Stimulated activated CD4-positive, alpha-beta T cell treated with anti-CD3 and anti-CD28 coated beads, TNF-alpha, amount 100 ng/mL, for 24 hours (primary cell): ENCODE measurements around the gene MEGF11.

Experiments
- DNase-seq, 3 experiments: peaks; one replicate each; pipeline ENCODE4 v3.0.0-alpha.2; 2020; ENCODE audit warnings: low read depth in 3 of 3

The MEGF11 gene

DNA sequence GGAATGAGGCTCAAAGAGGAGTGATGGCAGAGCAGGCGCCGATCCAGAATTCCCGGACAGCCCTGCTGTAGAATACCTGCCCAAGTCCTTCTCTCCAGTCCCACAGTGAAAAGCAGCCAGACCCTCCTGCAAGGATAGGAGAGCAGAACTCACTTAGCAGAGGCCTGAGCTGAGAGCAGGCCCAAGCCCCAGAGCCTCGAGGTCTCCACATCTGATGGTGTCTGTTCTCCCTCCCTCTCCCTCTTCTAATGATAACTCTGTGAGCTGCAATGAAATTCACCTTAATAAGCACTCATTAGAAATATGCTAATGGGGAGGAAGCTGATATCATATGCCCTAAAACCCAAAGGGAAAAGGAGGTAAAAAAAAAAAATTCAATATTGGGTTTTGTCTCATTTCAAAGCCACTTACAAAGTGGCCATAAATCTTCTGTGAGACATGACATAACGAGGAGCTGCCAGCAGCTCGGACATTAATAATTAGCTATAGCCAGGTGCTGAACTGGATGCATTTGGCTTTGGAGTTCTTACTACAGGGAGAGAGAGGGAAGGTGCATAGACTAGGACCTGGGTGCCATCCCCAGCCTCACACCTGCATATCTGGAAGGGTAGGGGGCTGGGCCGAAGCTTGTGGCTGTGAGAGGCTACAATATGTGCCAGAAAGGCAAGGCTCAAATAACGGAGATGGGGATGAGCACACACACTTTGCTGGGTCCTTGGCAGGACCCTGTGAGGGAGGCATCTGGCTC, 108.4 kb downstream of the MEGF11 start:
- no peak for DNase-seq

DNA sequence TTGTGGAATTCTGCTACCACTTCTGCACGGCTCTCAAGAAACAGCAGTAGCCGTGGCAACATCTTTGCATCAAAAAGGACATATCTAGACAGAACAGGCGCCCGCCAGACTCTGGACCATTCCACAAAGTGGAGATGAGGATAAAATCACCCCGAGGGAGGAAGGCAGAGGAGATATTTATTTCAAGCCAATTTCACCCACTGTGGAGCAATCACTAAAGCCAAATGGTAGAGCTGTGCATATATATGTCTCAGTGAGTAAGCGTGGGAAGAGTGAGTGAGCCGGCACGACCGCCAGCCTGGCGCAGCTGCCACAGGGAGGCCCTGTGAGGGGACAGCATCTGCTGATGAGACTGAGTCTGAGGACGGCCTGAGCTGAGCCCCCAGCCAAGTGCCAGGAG, 111.3 kb downstream of the MEGF11 start:
- DNase-seq = no peak

DNA sequence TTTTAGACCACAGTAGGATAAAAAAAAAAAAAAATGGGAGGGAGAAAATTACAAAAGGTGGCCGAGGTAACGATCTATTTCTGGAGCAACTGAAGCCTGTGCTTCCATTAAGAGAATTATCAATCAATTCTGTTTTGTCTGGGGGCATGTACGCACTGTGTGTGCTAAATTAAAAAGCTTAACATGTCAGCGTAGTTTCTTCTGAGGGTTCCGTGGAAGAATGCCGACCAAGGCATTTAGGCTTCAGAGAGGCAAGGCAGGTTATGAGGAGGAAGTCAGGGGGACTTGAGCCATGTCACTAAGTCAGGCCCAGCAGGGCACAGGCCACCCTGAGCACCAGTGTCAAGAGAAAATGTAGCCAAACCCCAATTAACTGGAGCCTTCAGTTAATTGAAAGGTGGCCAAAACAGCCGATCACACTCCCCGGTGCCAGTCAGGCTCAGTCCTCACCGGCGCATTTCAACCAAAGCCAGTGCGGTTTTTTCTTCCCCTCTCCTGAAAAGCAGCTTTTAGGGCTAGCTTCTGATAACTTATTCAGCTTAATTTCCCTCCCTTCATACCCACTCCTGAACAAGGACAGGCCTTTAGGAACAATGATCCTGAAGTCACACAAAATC, 113.9 kb downstream of the MEGF11 start:
- DNase-seq = no peak

- no peak for DNase-seq
These were observed 114.5 kb downstream of the MEGF11 start for GRCh38 chr15:66138892-66139590.

GRCh38 chr15:66138096-66138783, 115.3 kb downstream of the MEGF11 start:
- DNase-seq = no peak

GRCh38 chr15:66136948-66137347, 116.6 kb downstream of the MEGF11 start:
- no peak for DNase-seq

GRCh38 chr15:66135664-66136063, 117.9 kb downstream of the MEGF11 start:
- no peak for DNase-seq

- no peak for DNase-seq
These were observed 119.3 kb downstream of the MEGF11 start for GRCh38 chr15:66134284-66134683.

- no peak for DNase-seq
These were observed 120.2 kb downstream of the MEGF11 start for GRCh38 chr15:66133247-66133885.

DNA sequence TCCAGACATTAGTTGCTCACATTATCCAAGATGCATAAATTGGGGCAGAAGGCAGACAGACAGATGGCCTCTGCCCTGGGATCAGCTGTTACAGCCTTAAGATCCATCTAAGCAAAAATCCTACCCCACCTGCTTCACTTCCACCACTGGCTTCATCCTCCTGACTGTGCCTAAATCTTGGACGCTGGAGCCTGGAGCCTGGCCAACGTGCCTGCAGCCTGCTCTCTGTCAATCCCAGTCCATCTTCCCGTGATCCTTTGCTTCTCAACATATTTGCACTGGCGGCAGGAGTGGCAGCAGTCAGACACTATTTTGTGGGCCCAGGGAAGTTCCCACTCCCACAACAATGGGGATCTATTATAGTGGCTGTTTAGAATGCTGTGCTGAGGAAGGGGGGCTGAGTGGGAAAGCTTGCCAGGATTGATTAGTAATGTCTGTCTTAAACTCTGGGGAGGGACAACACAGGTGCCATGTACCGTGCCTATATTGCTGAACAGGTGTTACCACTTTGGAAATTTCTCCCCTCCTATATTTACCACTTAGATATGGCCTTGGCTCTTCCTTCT, 121.2 kb downstream of the MEGF11 start:
- DNase-seq = no peak

- no peak for DNase-seq
These were observed 121.7 kb downstream of the MEGF11 start for GRCh38 chr15:66131831-66132230.

GRCh38 chr15:66131200-66131599, 122.3 kb downstream of the MEGF11 start:
- no peak for DNase-seq

DNA sequence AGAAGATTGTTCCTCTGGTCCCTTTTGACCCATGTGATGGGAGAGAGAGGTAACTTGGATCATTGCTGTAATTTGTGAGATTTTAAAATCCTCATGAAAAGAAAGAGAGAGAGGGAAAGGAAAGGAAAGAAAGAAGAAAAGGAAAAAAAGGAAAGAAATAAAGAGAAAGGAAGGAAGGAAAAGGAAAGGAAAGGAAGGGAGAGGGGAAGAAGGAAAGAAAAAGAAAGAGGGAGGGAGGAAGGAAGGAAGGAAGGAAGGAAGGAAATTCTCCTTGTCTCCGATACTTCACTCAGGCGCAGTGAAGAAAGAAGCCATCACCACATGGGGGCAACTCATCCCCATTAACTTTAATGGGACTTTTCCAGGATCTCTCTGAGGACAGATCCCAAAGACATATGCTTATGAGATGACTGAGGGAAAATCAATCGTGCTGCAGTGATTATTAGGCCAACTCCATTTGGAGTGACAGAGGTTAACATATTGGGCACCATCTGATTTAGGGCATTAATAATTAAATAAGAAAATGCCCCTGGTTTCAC, 123.0 kb downstream of the MEGF11 start:
- DNase-seq = no peak

DNA sequence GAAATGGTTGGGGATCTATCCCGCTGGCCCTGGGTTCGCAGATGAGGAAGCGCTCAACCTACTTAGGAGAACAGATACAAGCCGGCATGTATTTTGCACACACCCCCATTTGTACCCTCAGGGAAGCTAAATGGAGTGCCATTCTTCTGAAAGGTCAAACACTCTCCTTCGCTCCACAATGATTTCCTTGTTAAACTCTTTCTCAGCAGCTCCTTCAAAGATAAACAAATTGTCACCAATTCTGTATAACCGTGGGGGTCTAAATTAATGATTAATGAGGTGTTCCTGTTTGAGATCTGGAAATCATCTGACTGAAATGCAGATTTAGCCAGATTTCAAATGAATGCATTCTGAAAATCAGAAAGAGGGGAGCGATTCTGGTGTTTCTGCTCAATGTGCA, 124.0 kb downstream of the MEGF11 start:
- DNase-seq = no peak

DNA sequence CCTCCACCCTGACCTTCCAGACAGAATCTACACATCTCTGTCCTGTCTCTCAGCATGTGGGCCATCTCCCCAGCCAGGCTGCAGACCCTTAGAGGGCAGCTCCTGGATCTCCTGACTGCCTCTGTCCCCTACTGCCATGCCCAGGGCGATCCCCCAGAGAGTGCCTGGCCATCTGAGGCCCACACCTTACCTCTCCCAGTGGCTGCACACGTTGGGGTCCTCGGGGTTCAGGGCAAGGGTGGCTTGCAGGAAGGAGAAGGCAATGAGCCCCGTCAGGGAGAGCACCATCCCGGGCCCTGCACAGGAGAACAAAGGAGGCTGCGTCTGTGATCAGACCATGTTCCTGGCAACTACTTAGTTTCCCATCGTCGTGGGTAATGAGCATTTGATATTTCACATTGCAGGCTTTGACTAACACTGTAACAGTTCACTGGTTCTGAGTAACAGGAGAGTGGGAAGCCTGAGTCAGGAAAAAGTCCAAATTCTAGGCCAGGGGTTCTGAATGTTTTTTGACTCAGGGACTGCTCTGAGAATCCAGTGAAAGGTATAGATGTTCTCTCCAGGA, 125.4 kb downstream of the MEGF11 start:
- DNase-seq = no peak

DNA sequence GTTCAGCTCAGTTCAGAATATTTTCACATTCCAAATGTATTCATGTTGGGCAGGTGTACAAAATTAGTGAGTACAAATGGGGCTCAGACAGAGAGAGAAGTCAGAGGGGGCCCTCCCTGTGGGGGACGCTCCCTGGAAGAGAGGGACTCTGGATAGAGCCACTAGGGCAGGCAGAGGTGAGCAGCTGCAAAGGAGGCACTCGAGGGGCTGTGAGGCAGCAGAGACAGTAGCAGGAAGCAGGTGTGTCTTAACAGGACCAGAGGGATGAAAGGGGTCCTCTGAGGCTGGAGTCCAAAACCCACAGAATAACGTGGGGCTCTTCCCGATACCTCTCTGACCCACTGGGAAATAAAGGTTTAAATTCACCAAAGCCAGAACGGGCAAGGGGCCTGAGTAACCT, 127.1 kb downstream of the MEGF11 start:
- DNase-seq = no peak

GRCh38 chr15:66126031-66126441, 127.5 kb downstream of the MEGF11 start:
- DNase-seq = no peak

- DNase-seq = no peak
These were observed 128.9 kb downstream of the MEGF11 start for GRCh38 chr15:66124651-66125050.

- DNase-seq = no peak
These were observed 129.8 kb downstream of the MEGF11 start for GRCh38 chr15:66123799-66124198.

DNA sequence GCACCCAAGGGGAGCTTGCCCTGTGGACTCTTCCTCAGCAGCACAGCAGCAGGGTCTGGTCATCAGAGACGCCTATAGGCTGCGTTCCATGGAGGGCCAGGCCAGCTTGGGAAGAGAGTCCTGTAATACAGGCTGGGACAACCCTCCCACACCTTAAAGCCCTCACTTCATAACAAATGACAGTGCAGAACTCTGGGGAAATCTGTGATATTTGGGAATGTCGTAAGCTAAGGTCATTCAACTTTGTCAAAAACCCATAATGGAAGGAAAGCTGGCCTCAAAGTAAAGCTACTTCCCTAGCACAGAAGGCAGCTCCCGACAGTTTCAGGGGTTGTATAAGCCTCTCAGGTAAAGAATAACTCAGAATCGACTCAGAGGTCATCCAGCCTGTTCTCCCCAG, 133.1 kb downstream of the MEGF11 start:
- no peak for DNase-seq

- no peak for DNase-seq
These were observed 135.7 kb downstream of the MEGF11 start for GRCh38 chr15:66117841-66118240.
